Heart left ventricle (tissue), 16 donors: ENCODE results near the gene STON2. TPM values are rescaled to one million over a fixed set of nuclear protein-coding genes. Genes with fewer than 3 reads are reported as not detected.

Source experiments
- ATAC-seq, 4 donors: fragments of 200-7000 bp; cut with Tn5 transposase; one replicate each; pipeline ENCODE4 v1.9.1; 2020 to 2022; ENCODE audit warnings: moderate library complexity in 4 of 4, mild to moderate bottlenecking in 3 of 4, moderate number of reproducible peaks in 1 of 4
- DNase-seq, 5 donors: peaks; one replicate each; pipeline ENCODE4 v3.0.0-alpha.2; 2020
- H3K27ac ChIP-seq, 12 donors: fragments of 200-600 bp; sonication (generic) in 4 of 12; one replicate each; pipeline versions ENCODE4 v1.5.0 to v1.8.0; 2016 to 2022; ENCODE audit warnings: mild to moderate bottlenecking in 2 of 12
- H3K27me3 ChIP-seq, 9 donors: fragments of 200-600 bp; sonication (generic) in 2 of 9; one replicate each; pipeline versions ENCODE4 v1.5.1 to v1.8.0; 2016 to 2022; ENCODE audit warnings: mild to moderate bottlenecking in 3 of 9
- H3K36me3 ChIP-seq, 9 donors: fragments of 200-600 bp; sonication (generic) in 2 of 9; one replicate each; pipeline versions ENCODE4 v1.5.0 to v1.8.0; 2018 to 2022; ENCODE audit warnings: mild to moderate bottlenecking in 2 of 9
- H3K4me1 ChIP-seq, 12 donors: fragments of 200-600 bp; sonication (generic) in 4 of 12; one replicate each; pipeline versions ENCODE4 v1.5.0 to v1.8.0; 2016 to 2022; ENCODE audit warnings: mild to moderate bottlenecking in 3 of 12
- H3K4me3 ChIP-seq, 12 donors: fragments of 200-600 bp; sonication (generic) in 4 of 12; one replicate each; pipeline versions ENCODE4 v1.5.0 to v1.8.0; 2017 to 2022; ENCODE audit warnings: mild to moderate bottlenecking in 9 of 12, moderate library complexity in 4 of 12
- H3K9me3 ChIP-seq, 12 donors: fragments of 200-600 bp; sonication (generic) in 4 of 12; one replicate each; pipeline versions ENCODE4 v1.5.0 to v1.8.0; 2016 to 2022; ENCODE audit warnings: mild to moderate bottlenecking in 1 of 12
- POLR2A ChIP-seq, 2 donors: fragments of 450-650 bp; IDR thresholded peaks; one replicate each; pipeline ENCODE4 v1.6.1; 2017; ENCODE audit warnings: antibody characterized with exemption in 2 of 2, mild to moderate bottlenecking in 2 of 2, moderate library complexity in 2 of 2
- WGBS, 4 donors: extraction: QIAGEN DNeasy Blood & Tissue Kit in 2 of 4; methylation state at CpG; one replicate each; pipeline versions ENCODE4 v1.1.5 to v1.1.7; 2013 to 2018; 5-methylcytosine and 5-hydroxymethylcytosine counted together
- intact Hi-C, 10 donors: fragments of 100-400 bp; cut with DNase I; formaldehyde crosslinking; loops; one replicate each; pipeline versions ENCODE4 v1.11.1 to v1.14.2; 2022
- polyA plus RNA-seq, 2 donors: library from polyadenylated mRNA; stranded (reverse); fragments of 200-250 nt; gene quantifications; one replicate each; pipeline ENCODE4 v1.2.3, GENCODE V29; 2013
- total RNA-seq, 9 donors: library from RNA; depleted of rRNA in 2 of 9; stranded (reverse); fragments of >200 nt in 2 of 9; fragmentation: NEBNext Ultra II Directional in 3 of 9; extraction: Animal tissue kit (Norgen Biotek cat#: 25700) in 3 of 9; gene quantifications; one replicate each; pipeline versions ENCODE4 v1.1.0 to v1.2.4, GENCODE V29; 2016 to 2023
- TF ChIP-seq, protein P1 (sequence below), 12 donors: fragments of 200-600 bp; sonication (generic) in 4 of 12; IDR thresholded peaks; one replicate each; pipeline versions ENCODE4 v1.5.0 to v1.8.0; 2018 to 2022; ENCODE audit warnings: antibody characterized with exemption in 12 of 12, mild to moderate bottlenecking in 5 of 12
- donor health status: ischemic (EF 13 %, LVEDD 7.1; RV severe dilation, severe dysfunction).
- donor health status: healthy with polysubstance abuse.
- donor health status: DM: no; HTN: yes; CAD: no.
- donor health status: DM: no; HTN: no; CAD: no.
- donor health status: ischemic (EF 25% LVEDD 6.9; RV normal size, moderate dysfunction).
- donor health status: ischemic (EF 25% LVEDD 5.7; RV mildly dilated, moderate dysfunction).
- donor health status: healthy.
- donor health status: DM: yes; HTN: yes; CAD: no.
- donor health status: ischemic (EF 35%, LVEDD 5.7; RV mildly dilated, moderate dysfunction).
- donor health status: nonischemic (EF 11% LVEDD 7.7; RV severe dilation, severe dysfunction).
- donor health status: DM: yes; HTN: yes; CAD: no.
- donor health status: PGD.
- donor health status: ischemic (EF 29% LVEDD 5.4; RV normal size, mild dysfunction).
- donor health status: nonischemic (EF 23%, LVEDD 6.1; RV moderate dilation, normal function).

Gene STON2
- total and polyA plus RNA-seq, 11 donors = 0.28 to 27.5 (median 7.0) TPM

DNA sequence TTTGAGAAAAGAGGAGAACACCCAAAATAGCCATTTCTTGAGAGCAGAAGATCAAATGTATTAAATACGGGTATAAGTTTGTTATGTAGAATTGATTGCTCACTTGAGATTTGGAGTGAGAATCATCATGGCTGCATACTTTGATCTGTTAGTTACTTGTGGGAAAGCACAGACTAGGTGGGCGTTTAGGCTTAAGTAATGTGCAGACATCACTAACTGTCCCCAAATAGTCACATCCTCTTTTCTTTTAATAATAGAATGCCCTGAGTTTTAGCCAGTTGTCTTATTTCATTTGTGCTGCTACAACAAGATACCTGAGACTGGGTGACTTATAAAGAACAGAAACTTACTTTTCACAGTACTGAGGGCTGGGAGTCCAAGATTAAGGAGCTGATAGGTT, 165.0 kb downstream of the STON2 start:
- H3K27ac ChIP-seq = no peak overlapping the region
- intact Hi-C loops = no loop called here
- no peaks in the 10 kb centered on the region for H3K9me3 ChIP-seq
- no peaks in the 10 kb centered on the region for H3K27me3 ChIP-seq
- no peak overlapping the region for H3K4me3 ChIP-seq
- H3K4me1 ChIP-seq = no peaks in the 10 kb centered on the region
- 54 to 73% (median 61%) methylated on average over 2 of the region's 2 CpGs for WGBS, 4 donors
- ATAC-seq (no peak), DNase-seq (no peak)
- no peaks in the 10 kb centered on the region for H3K36me3 ChIP-seq
- TF ChIP-seq POLR2A (IDR thresholded peaks at IDR 0.05) = no peak
- TF ChIP-seq, protein P1, sequence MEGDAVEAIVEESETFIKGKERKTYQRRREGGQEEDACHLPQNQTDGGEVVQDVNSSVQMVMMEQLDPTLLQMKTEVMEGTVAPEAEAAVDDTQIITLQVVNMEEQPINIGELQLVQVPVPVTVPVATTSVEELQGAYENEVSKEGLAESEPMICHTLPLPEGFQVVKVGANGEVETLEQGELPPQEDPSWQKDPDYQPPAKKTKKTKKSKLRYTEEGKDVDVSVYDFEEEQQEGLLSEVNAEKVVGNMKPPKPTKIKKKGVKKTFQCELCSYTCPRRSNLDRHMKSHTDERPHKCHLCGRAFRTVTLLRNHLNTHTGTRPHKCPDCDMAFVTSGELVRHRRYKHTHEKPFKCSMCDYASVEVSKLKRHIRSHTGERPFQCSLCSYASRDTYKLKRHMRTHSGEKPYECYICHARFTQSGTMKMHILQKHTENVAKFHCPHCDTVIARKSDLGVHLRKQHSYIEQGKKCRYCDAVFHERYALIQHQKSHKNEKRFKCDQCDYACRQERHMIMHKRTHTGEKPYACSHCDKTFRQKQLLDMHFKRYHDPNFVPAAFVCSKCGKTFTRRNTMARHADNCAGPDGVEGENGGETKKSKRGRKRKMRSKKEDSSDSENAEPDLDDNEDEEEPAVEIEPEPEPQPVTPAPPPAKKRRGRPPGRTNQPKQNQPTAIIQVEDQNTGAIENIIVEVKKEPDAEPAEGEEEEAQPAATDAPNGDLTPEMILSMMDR (IDR thresholded peaks at IDR 0.05) = no peak

DNA sequence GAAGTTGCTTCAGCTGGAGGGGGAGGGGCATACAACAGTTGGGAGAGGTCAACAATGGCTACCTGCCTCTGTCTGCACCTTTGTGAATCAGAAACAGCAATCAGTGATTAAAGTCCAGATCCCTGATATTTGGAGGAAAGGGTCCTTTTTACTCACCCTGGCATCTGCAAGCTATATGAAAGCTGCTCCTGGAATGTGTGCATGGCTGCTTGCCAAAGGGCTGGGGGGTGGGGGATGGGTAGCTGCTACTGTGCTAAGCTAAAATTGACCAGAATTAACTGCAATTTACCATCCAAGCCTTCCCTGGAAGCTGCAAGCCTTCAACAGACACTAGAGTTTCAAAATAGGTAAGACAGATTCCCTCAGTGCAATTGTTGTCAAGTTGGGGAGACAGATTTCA, 165.8 kb downstream of the STON2 start:
- H3K27ac ChIP-seq = no peak overlapping the region
- DNase-seq (no peak), ATAC-seq (no peak)
- H3K4me1 ChIP-seq = no peaks in the 10 kb centered on the region
- H3K27me3 ChIP-seq = no peaks in the 10 kb centered on the region
- no peaks in the 10 kb centered on the region for H3K9me3 ChIP-seq
- intact Hi-C loops = no loop called here
- H3K36me3 ChIP-seq = no peaks in the 10 kb centered on the region
- TF ChIP-seq, protein P1 (IDR thresholded peaks at IDR 0.05) = no peak
- no peak for TF ChIP-seq POLR2A (IDR thresholded peaks at IDR 0.05)
- H3K4me3 ChIP-seq = no peak overlapping the region

GRCh38 chr14:81233615-81234014, 166.5 kb downstream of the STON2 start:
- Histone ChIP-seq H3K27me3 (no peaks in the 10 kb centered on the region), H3K4me3 (no peak overlapping the region), H3K36me3 (no peaks in the 10 kb centered on the region), H3K27ac (no peak overlapping the region), H3K9me3 (no peaks in the 10 kb centered on the region), H3K4me1 (no peaks in the 10 kb centered on the region)
- DNase-seq (no peak), ATAC-seq (no peak)
- TF ChIP-seq, protein P1 (IDR thresholded peaks at IDR 0.05) = no peak
- TF ChIP-seq POLR2A (IDR thresholded peaks at IDR 0.05) = no peak
- intact Hi-C loops = no loop called here
- 85 to 100% (median 90%) methylated on average over 1 of the region's 1 CpG for WGBS, 4 donors

DNA sequence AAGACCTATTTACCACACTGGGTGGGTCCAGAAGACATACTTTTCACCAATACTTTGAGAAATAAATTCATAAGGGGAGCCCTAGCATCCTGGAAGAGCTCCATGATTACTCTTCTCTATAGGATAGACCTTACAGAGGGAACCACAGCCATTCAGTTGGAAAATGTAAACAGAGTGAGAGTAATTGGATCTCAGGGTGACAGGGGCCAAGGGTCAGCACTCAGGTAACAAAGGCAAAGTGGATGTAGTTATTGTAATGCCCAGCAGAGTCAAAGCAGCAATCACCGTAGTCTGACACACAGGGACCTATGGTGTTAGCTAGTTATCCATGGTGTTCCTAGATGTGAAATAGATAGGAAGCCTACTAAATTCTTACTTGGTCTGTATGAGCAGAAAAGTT, 168.6 kb downstream of the STON2 start:
- no peak for DNase-seq
- WGBS, 4 donors = 81 to 97% (median 95%) methylated on average over 1 of the region's 1 CpG
- Histone ChIP-seq H3K27me3 (no peaks in the 10 kb centered on the region), H3K27ac (no peak overlapping the region), H3K36me3 (no peaks in the 10 kb centered on the region), H3K4me1 (no peaks in the 10 kb centered on the region), H3K9me3 (no peaks in the 10 kb centered on the region), H3K4me3 (no peak overlapping the region)
- TF ChIP-seq POLR2A (IDR thresholded peaks at IDR 0.05) = no peak
- TF ChIP-seq, protein P1 (IDR thresholded peaks at IDR 0.05) = no peak
- ATAC-seq = no peak
- intact Hi-C loops = no loop called here
